GM19328 (cell line): Measurements from ENCODE around the gene MYPN.

Source experiments
- ATAC-seq: cut with Tn5 transposase; IDR thresholded peaks from one replicate; pipeline ENCODE4 v1.9.1; 2021; ENCODE audit warnings: mild to moderate bottlenecking, moderate library complexity; ENCODE audit not compliant: unreplicated experiment

The MYPN gene

GRCh38 chr10:68088740-68089139 lies 20.5 kb upstream of the MYPN start:
- ATAC-seq: no peak

GRCh38 chr10:68090586-68090985 lies 18.7 kb upstream of the MYPN start:
- ATAC-seq: no peak

- ATAC-seq: no peak
These were observed 16.8 kb upstream of the MYPN start for GRCh38 chr10:68092512-68092911.

- no peak for ATAC-seq
These were observed 14.1 kb upstream of the MYPN start for GRCh38 chr10:68095153-68095552.

- ATAC-seq: no peak
These were observed 12.3 kb upstream of the MYPN start for GRCh38 chr10:68096913-68097516.

- ATAC-seq: no peak
These were observed 9.6 kb upstream of the MYPN start for GRCh38 chr10:68099736-68100135.

- ATAC-seq: no peak
These were observed 8.2 kb upstream of the MYPN start for GRCh38 chr10:68101066-68101465.

- no peak for ATAC-seq
These were observed 5.9 kb upstream of the MYPN start for GRCh38 chr10:68103261-68103878.

- ATAC-seq: no peak
These were observed 5.4 kb upstream of the MYPN start for GRCh38 chr10:68103901-68104300.

GRCh38 chr10:68105820-68106219 lies 3.5 kb upstream of the MYPN start:
- no peak for ATAC-seq

- ATAC-seq: no peak
These were observed 2.6 kb upstream of the MYPN start for GRCh38 chr10:68106656-68107055.

GRCh38 chr10:68107651-68108050 lies 1.6 kb upstream of the MYPN start:
- no peak for ATAC-seq

- no peak for ATAC-seq
These were observed 1.2 kb upstream of the MYPN start for GRCh38 chr10:68108051-68108450.

- no peak for ATAC-seq
These were observed 635 bp upstream of the MYPN start for GRCh38 chr10:68108653-68109052.

- no peak for ATAC-seq
These were observed 739 bp downstream of the MYPN start for GRCh38 chr10:68110027-68110426.

GRCh38 chr10:68111584-68111983 lies 2.3 kb downstream of the MYPN start:
- ATAC-seq: no peak

- ATAC-seq: no peak
These were observed 3.5 kb downstream of the MYPN start for GRCh38 chr10:68112837-68113236.

- no peak for ATAC-seq
These were observed 9.4 kb downstream of the MYPN start for GRCh38 chr10:68118657-68119056.

GRCh38 chr10:68121020-68121743 lies 11.9 kb downstream of the MYPN start:
- no peak for ATAC-seq

GRCh38 chr10:68121852-68122251 lies 12.6 kb downstream of the MYPN start:
- ATAC-seq: no peak

- ATAC-seq: no peak
These were observed 15.4 kb downstream of the MYPN start for GRCh38 chr10:68124718-68125117.

GRCh38 chr10:68125772-68126171 lies 16.5 kb downstream of the MYPN start:
- ATAC-seq: no peak
